ENCODE measurements around the gene TRMT6. TPM values are rescaled to one million over a fixed set of nuclear protein-coding genes. Genes with fewer than 3 reads are reported as not detected.

TRMT6 gene
- total and polyA plus RNA-seq, 4 donors, result 3.1 to 6.2 (median 4.0) TPM

- Histone ChIP-seq H3K9ac (ENCODE audit: low read depth in 1 of 2, low read length in 2 of 2) (no peak overlapping the region), H3K27me3 (ENCODE audit: control insufficient read depth in 4 of 4, insufficient read depth in 4 of 4, low read length in 3 of 4) (no peaks in the 10 kb centered on the region), H3K4me3 (ENCODE audit: low read depth in 1 of 3, low read length in 3 of 3) (no peak overlapping the region), H3K9me3 (ENCODE audit: control insufficient read depth in 4 of 4, low read length in 3 of 4) (no peaks in the 10 kb centered on the region), H3K27ac (ENCODE audit: low read depth in 1 of 2, low read length in 2 of 2) (no peak overlapping the region), H3K36me3 (ENCODE audit: control insufficient read depth in 4 of 4, insufficient read depth in 3 of 4, low read depth in 1 of 4, low read length in 3 of 4) (peaks cover 0 to 10% (median 3%) of the 10 kb centered on the region in 4 donors), H3K4me1 (ENCODE audit: control insufficient read depth in 4 of 4, insufficient read depth in 4 of 4, low read length in 3 of 4) (no peaks in the 10 kb centered on the region)
- 96% methylated on average over 3 of the region's 3 CpGs for WGBS
- no peak for TF ChIP-seq GABPA (IDR thresholded peaks at IDR 0.05 in 1 of 2, conservative IDR thresholded peaks at IDR 0.05 in 1 of 2)
- TF ChIP-seq HNF4A (conservative IDR thresholded peaks at IDR 0.05), result no peak
- no peak for TF ChIP-seq HNF4G (IDR thresholded peaks at IDR 0.05)
- TF ChIP-seq JUND (IDR thresholded peaks at IDR 0.05), result no peak
- no peak for TF ChIP-seq FOXA1 (IDR thresholded peaks at IDR 0.05)
- no peak for TF ChIP-seq ZBTB33 (IDR thresholded peaks at IDR 0.05)
- no peak for TF ChIP-seq FOXA2 (IDR thresholded peaks at IDR 0.05)
- no peak for TF ChIP-seq RAD21 (IDR thresholded peaks at IDR 0.05)
- TF ChIP-seq EGR1 (IDR thresholded peaks at IDR 0.05; ENCODE audit: low read depth in 2 of 2), result no peak
- TF ChIP-seq SP1 (IDR thresholded peaks at IDR 0.05), result no peak
- TF ChIP-seq CTCF (IDR thresholded peaks at IDR 0.05; ENCODE audit: low read depth, low read length, missing input control), result no peak
- TF ChIP-seq RXRA (IDR thresholded peaks at IDR 0.05), result no peak
- no peak for TF ChIP-seq YY1 (IDR thresholded peaks at IDR 0.05)
- no peak for DNase-seq (ENCODE audit: low spot score)
Measured at GRCh38 chr20:5968462-5968861, 18.1 kb upstream of the TRMT6 start.

- no peak overlapping the region for H3K9ac ChIP-seq (ENCODE audit: low read depth in 1 of 2, low read length in 2 of 2)
- no peak for DNase-seq (ENCODE audit: low spot score)
- no peak overlapping the region for H3K4me3 ChIP-seq (ENCODE audit: low read depth in 1 of 3, low read length in 3 of 3)
- peaks cover 0 to 10% (median 3%) of the 10 kb centered on the region in 4 donors for H3K36me3 ChIP-seq (ENCODE audit: control insufficient read depth in 4 of 4, insufficient read depth in 3 of 4, low read depth in 1 of 4, low read length in 3 of 4)
- no peaks in the 10 kb centered on the region for H3K9me3 ChIP-seq (ENCODE audit: control insufficient read depth in 4 of 4, low read length in 3 of 4)
- TF ChIP-seq CTCF (IDR thresholded peaks at IDR 0.05; ENCODE audit: low read depth, low read length, missing input control) (no peak), YY1 (IDR thresholded peaks at IDR 0.05) (no peak), JUND (IDR thresholded peaks at IDR 0.05) (no peak), FOXA2 (IDR thresholded peaks at IDR 0.05) (no peak), RXRA (IDR thresholded peaks at IDR 0.05) (no peak), TAF1 (conservative IDR thresholded peaks at IDR 0.05) (no peak)
- H3K27me3 ChIP-seq (ENCODE audit: control insufficient read depth in 4 of 4, insufficient read depth in 4 of 4, low read length in 3 of 4), result no peaks in the 10 kb centered on the region
- no peak overlapping the region for H3K27ac ChIP-seq (ENCODE audit: low read depth in 1 of 2, low read length in 2 of 2)
- H3K4me1 ChIP-seq (ENCODE audit: control insufficient read depth in 4 of 4, insufficient read depth in 4 of 4, low read length in 3 of 4), result no peaks in the 10 kb centered on the region
- 98% methylated on average over 6 of the region's 6 CpGs for WGBS
Measured at GRCh38 chr20:5967469-5967868, 17.1 kb upstream of the TRMT6 start.
